ENCODE measurements around the gene IL19.

DNA sequence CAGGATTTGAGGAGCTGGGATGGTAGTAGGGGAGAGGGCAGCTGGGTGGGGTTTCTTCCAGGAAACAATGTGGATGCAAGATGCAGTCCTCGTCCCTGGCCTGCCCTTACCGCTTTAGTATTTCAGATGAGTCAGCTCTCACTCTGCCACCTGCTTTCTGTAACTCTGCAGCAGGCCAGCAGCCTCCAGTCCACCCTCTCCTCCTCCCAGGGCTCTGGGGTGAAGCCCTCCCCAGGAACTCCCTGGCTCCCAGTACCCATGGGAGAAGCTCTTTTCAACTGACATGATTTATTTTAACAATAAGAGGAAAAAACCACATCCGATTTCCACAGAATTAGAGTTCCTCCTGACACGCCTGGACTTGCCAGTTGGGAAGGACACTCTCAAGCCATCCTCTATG, 55.8 kb downstream of the IL19 start:
- TF ChIP-seq, protein P1, sequence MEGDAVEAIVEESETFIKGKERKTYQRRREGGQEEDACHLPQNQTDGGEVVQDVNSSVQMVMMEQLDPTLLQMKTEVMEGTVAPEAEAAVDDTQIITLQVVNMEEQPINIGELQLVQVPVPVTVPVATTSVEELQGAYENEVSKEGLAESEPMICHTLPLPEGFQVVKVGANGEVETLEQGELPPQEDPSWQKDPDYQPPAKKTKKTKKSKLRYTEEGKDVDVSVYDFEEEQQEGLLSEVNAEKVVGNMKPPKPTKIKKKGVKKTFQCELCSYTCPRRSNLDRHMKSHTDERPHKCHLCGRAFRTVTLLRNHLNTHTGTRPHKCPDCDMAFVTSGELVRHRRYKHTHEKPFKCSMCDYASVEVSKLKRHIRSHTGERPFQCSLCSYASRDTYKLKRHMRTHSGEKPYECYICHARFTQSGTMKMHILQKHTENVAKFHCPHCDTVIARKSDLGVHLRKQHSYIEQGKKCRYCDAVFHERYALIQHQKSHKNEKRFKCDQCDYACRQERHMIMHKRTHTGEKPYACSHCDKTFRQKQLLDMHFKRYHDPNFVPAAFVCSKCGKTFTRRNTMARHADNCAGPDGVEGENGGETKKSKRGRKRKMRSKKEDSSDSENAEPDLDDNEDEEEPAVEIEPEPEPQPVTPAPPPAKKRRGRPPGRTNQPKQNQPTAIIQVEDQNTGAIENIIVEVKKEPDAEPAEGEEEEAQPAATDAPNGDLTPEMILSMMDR (IDR thresholded peaks at IDR 0.05), result no peak
- TF ChIP-seq POLR2A (IDR thresholded peaks at IDR 0.05), result no peak

Data from lower leg skin (tissue), 3 donors.